ENCODE results near the gene PCSK9.

DNA sequence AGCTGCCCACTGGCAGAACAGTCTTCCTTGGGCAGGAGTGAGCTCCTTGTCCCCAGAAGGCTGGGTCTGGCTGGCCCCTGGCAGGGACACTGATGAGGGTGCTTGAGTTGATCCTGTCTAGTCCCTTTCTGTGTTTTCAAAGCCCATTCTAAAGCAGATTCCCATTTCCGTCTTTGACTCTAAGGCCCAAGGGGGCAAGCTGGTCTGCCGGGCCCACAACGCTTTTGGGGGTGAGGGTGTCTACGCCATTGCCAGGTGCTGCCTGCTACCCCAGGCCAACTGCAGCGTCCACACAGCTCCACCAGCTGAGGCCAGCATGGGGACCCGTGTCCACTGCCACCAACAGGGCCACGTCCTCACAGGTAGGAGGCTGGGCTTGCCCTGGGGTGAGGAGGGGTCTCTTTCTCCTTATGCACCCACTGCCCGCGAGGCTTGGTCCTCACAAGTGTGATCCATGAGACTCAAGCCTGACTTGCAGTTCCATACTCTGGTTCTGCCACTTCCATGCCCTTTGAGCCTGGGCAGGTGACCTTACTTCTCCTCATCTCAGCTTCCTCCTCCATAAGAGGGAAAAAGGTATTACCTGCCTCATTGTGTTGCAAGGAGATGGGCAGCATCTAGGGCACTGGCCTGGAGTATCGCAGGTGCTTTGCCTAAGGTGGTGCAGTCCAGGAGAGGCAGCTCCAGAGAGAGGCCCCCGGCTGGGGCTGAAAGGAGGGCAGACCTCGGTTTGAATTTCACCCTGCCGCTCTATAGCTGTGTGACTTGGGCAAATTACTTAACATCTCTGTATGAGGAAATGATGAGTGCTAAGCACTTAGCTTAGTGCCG lies 20.2 kb downstream of the PCSK9 start:
- TF ChIP-seq, protein P1, sequence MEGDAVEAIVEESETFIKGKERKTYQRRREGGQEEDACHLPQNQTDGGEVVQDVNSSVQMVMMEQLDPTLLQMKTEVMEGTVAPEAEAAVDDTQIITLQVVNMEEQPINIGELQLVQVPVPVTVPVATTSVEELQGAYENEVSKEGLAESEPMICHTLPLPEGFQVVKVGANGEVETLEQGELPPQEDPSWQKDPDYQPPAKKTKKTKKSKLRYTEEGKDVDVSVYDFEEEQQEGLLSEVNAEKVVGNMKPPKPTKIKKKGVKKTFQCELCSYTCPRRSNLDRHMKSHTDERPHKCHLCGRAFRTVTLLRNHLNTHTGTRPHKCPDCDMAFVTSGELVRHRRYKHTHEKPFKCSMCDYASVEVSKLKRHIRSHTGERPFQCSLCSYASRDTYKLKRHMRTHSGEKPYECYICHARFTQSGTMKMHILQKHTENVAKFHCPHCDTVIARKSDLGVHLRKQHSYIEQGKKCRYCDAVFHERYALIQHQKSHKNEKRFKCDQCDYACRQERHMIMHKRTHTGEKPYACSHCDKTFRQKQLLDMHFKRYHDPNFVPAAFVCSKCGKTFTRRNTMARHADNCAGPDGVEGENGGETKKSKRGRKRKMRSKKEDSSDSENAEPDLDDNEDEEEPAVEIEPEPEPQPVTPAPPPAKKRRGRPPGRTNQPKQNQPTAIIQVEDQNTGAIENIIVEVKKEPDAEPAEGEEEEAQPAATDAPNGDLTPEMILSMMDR (IDR thresholded peaks at IDR 0.05), result no peak
- TF ChIP-seq POLR2A (IDR thresholded peaks at IDR 0.05), result no peak
